ENCODE measurements around the gene PAPOLB.
"Not testable (repeated sequence)": the region's sequence is repeated elsewhere in the genome, so short reads cannot be mapped to it uniquely, and the experiment has no call there.

PAPOLB gene

DNA sequence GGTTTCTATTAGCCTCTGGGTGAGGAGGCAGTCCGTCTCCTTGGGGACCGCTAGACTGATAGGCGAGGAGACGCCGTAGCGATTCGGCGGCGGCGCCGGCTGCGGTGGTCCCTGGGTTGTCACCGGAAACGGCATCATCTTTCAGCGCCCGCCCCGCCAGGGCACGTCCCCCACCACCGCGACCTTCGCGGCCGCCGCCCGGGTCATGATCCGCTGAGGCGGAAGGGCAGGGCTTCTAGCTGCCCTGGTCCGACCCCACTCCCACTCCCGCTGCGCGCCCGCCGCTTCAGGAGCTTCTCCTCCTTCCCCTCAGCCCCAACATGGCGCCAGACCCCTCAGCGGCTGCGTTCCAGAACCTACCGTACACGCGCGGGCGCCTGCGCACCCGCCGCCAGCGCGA is at the start of gene PAPOLB:
PAPOLB (minus strand) TSS at position 358 of the 400 bp plus-strand sequence; CDS start at position 138, 220 bp downstream.
- DNase-seq (ENCODE audit: low read depth, low spot score) = peak; percentile 31

DNA sequence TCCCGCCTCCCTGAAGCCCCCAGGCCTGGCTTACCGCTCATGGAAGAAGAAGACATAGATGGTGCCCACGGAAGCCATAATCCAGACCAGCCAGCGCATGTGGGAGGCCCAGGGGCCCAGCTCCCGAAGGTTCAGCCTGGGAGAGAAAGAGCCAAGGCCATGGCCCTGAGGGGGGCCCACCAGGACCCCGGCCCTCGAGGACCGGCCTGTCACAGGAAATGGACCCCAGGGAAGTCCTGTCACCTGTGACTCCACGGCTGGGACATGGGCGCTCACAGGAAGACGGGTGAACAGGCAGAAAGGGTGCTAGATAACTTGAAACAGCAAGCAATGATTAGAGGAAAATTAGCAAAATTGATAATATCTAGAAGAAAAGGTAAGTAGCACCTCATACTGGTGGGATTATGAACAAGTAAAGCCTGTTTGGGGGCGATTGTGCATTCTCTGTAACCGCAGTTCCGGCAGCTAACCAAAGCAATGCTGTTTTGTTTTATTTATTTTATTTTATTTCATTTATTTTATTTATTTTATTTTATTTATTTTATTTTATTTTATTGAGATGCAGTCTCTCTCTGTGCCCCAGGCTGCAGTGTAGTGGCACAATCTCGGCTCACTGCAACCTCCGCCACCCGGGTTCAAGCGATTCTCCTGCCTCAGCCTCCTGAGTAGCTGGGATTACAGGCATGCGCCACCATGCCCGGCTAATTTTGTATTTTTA is 49.4 kb upstream of the PAPOLB start:
- DNase-seq (ENCODE audit: low read depth, low spot score) = no peak

GRCh38 chr7:4906682-4907081 is 44.9 kb upstream of the PAPOLB start:
- DNase-seq (ENCODE audit: low read depth, low spot score) = no peak

- no peak for DNase-seq (ENCODE audit: low read depth, low spot score)
These were observed 43.3 kb upstream of the PAPOLB start for GRCh38 chr7:4905171-4905570.

DNA sequence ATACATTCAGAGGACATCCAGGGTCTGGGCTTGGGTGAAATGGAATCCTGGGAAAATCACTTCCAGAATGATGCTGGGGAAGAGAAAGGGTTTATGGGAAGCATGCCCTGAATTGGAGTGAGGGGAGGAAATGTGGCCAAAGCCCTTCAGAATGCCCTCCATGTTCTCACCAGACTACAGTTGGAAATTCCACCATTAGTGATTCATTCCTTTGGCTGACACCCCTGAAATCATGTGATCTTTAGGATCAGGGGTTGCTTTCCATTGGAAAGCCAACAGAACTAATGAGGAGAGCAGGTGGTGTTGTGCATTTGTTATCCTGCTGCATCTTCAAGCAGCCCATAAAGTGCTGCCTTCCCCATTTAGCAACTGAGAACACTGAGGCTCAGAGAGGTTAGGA is 42.5 kb upstream of the PAPOLB start:
- no peak for DNase-seq (ENCODE audit: low read depth, low spot score)

- no peak for DNase-seq (ENCODE audit: low read depth, low spot score)
These were observed 33.9 kb upstream of the PAPOLB start for GRCh38 chr7:4895766-4896165.

GRCh38 chr7:4894482-4894881 is 32.7 kb upstream of the PAPOLB start:
- no peak for DNase-seq (ENCODE audit: low read depth, low spot score)

DNA sequence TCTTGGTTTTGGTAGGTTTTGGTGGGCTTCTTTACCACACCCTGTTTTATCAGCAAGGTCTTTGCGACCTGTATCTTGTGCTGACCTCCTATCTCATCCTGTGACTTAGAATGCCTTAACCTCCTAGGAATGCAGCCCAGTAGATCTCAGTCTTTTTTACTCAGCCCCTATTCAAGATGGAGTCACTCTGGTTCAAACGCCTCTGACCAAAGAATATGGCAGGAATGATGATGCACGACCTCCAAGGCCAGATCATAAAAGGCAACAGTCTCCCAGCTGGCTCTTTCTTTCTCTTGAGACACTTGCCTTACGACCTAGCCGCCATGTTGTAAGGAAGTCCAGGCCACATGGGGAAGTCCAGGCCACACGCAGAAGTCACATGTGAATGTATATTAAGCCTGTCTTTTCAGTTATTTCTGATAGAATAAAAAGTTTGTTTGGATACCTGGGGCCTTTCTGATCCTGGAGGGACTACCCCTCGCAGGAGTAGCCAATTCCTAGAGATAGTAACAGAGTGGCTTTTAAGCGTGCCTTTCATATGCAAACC is 32.2 kb upstream of the PAPOLB start:
- DNase-seq (ENCODE audit: low read depth, low spot score) = no peak

- not testable (repeated sequence) for DNase-seq (ENCODE audit: low read depth, low spot score)
These were observed 31.4 kb upstream of the PAPOLB start for GRCh38 chr7:4893188-4893587.

DNA sequence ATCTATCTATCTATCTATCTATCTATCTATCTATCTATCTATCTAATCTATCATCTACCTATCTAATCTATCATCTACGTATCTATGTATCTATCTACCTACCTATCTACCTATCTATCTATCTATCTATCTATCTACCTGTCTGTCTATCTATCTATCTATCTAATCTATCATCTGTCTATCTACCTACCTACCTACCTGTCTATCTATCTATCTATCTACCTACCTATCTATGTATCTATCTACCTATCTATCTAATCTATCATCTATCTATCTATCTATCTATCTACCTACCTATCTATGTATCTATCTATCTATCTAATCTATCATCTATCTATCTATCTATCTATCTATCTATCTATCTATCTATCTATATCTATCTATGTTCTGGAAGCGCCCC is 29.7 kb upstream of the PAPOLB start:
- not testable (repeated sequence) for DNase-seq (ENCODE audit: low read depth, low spot score)

DNA sequence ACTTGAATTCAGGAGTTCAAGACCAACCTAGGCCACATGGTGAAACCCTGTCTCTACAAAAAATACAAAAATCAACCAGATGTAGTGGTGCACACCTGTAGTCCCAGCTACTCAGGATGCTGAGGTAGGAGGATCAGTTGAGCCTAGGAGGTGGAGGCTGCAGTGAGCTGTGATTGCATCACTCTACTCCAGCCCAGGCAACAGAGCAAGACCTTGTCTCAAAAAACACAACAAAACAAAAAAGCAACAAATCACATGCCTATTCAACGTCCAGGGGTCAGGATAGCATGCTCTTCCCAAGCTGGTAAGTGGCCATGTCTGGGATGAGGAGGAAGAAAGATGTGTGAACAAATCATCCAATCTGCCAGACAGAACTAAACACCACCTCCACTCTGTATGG is 27.9 kb upstream of the PAPOLB start:
- DNase-seq (ENCODE audit: low read depth, low spot score) = no peak

GRCh38 chr7:4888161-4888560 is 26.3 kb upstream of the PAPOLB start:
- no peak for DNase-seq (ENCODE audit: low read depth, low spot score)

- DNase-seq (ENCODE audit: low read depth, low spot score) = no peak
These were observed 24.8 kb upstream of the PAPOLB start for GRCh38 chr7:4886671-4887070.

DNA sequence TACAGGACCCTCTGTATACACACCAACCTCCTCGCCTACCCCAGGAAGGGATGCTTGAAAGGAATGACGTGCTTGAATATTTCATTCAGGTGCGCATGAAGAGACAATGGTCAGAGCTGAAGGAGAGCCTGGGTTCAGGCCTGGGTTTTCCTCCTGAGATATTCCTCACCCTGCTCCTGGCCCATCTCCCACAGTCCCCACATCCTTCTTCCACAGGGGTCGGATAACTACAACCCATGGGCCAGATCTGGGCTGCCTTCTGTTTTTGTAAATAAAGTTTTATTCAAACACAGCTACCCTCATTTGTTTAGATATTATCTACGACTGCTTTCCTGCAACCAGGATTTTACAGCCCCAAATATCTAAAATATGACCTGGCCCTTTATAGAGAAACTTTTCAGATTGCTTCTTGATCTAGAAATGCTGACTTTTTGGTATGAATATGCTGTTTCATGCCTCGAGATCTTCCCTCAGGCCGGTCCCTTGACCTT is 23.5 kb upstream of the PAPOLB start:
- DNase-seq (ENCODE audit: low read depth, low spot score) = no peak

DNA sequence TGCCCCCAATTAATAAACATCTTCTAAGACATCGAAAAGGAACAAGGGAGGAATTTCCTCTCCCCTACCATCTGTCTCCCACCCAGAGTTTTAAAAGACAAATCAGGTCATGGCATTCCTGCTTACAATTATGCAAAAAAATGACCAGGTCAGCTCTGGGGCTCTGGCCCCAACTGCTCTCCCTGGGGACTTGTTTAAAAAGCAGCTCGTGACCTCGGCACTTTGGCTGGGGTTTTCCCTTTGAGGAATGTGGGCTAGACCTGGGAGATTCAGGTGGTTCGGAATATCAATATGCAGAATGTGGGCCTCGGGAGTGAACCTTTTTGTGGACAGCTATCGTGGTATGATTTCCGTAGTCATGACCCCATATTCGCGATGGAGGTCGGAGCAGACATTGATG is 22.3 kb upstream of the PAPOLB start:
- DNase-seq (ENCODE audit: low read depth, low spot score) = no peak

GRCh38 chr7:4883372-4884144 is 21.7 kb upstream of the PAPOLB start, which contains the start of gene RADIL:
Gene RADIL, minus strand, starts transcription at chr7:4883716. Its CDS starts 5,577 bp downstream, at chr7:4878139.
- peak; percentile 94 for DNase-seq (ENCODE audit: low read depth, low spot score)

GRCh38 chr7:4883033-4883371 is 21.2 kb upstream of the PAPOLB start:
- DNase-seq (ENCODE audit: low read depth, low spot score) = no peak

DNA sequence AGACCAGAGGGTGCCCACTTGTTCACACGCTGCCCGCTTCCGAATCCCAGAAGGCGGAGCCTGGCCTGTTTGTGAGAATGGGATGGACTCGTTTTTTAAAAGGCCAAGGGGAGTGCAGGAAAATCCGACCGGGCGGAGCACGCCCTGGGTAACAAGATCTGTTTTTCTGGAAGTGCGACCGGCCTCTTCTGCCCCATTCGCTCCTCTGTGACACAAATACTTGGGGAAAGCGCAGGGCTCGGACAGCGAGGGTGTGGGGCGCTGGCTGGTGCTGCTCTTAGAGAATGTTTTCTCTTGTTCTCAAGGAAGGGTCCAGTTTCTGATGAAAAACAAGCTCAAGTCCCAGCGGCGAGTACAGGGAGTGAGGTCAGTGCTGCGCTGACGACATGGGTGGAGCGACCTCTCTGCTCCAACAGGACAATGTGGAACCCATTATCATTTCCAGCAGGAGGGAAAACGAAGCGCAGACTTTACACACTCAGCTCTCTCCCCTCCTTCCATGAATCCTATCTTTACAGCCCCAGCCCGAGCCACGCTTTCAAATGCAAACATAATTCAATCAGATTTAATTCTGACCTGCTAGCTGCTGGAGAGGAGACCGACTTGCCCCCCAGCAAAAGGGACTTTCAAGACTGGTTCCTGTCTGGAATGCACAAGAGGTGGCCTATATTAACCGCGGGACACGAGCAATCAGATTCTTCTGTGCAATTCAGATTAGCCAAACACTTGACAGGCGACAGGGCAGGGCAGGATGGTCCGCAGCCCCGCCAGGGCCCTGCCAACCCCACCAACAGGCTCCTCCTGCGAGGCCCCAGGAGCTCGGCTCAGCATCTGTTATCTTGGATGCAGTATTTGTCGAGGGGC is 20.6 kb upstream of the PAPOLB start:
- DNase-seq (ENCODE audit: low read depth, low spot score) = peak; percentile 72

DNA sequence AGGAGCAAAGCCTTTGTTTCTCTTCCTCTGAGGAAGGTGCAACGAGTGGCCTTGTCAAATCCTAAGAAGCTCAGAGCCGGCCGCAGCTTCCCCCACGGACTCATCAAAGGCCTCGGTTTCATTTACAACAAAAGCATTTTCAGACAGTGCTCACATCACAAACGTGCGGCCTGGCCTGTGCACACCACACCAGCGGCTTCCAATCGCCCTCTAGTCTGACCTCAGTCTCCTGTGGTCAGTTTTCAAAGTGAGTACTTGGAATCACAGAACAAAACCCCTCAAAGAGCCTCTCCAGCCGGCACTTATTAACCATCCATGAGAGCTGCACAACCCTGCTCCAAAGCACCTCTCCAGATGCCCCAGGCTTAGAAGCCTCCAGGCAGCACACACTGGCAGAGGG is 18.4 kb upstream of the PAPOLB start:
- peak; percentile 48 for DNase-seq (ENCODE audit: low read depth, low spot score)

GRCh38 chr7:4879396-4880081 is 17.7 kb upstream of the PAPOLB start:
- DNase-seq (ENCODE audit: low read depth, low spot score) = no peak
